ELR (cell line): Measurements from ENCODE around the gene MED13L.
A peak's percentile ranks its signal among the peaks of the same experiment; 100 is the strongest.

Experiments
- DNase-seq: peaks from one replicate; pipeline ENCODE4 v3.0.0-alpha.2; 2015; ENCODE audit warnings: low read depth

Gene MED13L

DNA sequence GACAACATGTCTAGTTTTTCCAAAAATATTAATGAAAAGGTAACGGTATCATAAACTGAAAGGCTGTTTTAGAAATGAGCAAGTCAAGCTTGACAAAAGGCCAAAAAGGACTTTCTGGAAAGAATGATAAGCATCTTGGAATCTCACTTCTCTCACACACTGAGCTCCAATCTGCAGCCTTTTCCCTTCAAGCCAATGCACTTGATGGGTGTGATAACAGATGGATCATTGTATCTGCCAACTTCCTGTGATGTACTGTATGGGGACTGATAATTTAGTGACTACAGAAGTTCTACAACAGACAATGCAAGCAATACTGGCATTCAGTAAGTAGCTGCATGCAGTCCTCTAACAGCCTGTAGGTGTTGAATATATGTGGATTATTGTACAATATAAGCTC lies 147.1 kb downstream of the MED13L start:
- peak; percentile 44 for DNase-seq

DNA sequence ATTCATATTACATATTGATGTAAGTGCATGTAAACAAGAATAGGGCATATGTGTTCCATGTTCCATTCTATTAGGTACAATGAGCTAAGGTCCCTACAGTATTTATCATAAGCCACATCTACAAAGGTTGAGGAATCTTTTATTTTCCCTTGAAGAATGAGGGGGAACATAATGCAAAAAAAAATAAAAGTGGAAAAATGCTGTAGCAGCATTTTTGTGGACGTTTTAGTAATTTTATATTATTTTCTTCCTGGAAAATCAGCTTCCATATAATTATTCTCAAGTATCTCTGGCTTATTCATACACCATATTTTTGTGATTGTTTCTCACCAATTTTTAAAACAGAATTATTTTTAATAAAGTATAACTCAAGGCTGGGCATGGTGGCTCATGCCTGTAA lies 148.7 kb downstream of the MED13L start:
- no peak for DNase-seq

DNA sequence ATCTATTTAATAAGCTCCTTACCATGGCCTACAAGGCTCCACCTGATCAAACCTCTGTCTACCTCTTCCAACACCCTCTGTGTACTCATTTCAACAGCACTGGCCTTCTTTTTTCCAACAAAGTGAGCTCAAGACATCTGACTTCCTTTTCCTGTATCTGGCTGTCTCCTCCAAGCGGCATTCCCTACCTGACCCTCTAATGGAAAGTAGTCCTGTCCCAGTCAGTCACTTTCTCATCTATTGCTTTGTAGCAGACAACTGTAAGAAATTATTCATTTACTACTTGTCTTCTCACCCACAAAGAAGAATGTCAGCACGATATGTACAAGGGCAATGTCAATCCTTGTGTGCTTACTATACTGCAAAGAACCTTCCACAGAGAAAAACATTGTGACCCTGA lies 149.6 kb downstream of the MED13L start:
- DNase-seq: no peak

DNA sequence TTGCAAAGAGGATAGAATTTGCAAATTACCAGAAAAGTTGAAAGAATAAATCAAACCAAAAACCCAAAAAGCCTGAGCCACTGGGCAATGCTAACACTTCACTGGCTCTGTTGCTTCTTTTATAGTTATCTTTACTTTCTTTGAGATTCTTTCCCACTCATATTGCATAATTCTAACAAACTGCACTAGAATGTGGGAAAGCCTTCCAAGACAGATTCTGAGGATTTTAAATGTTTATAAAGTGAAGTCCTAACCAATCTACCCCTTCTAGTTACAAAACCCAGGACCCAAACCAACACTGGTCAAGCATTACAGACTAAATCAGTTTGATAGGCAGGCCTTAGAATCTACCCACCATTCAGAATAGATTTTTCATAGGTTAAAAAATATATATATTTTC lies 150.9 kb downstream of the MED13L start:
- no peak for DNase-seq

DNA sequence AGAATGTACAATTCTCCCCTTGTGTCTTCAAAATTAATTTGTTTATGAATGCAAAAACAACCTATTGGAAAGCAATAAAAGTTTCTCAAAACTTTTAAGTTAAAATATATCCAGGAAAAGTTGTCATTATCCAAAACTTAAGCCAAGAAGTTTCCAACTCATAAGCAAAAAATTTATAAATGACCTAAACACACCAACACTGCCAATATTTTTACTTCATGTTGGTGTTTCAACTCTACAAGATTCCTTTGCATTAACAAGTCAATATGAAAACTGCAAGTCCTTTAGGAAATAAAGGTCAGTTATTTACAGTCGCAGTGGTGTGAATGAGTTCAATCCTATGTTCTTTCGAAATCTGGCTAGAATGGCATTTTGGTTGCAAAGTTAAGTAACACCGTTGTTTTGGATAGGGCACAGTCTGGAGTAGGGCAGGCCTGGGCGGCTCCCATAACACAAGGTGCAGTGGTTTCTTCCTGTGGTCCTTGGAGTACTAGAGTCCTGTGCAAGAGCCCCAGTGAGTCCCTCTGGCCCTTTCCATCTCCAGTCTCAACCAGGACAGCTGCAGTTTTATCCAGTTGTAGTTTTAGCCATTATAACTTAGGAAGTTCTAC lies 151.4 kb downstream of the MED13L start:
- DNase-seq: no peak

DNA sequence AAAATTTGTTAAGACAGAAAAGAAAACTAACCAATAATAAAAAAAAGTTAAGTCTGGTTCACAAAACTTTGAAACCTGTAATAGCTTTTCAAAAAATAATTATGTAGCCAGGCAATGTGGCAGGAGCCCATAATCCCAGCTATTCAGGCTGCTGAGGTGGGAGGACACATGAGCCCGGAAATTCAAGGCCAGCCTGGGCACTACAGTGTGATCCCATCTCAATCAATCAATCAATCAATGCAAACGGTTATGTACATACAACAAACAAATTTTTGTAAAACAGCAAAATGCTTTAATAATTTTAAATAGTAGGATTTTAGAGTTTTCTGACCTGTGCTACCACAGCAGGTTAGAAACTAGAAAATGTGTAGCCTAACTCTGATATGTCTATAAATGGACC lies 152.4 kb downstream of the MED13L start:
- no peak for DNase-seq

DNA sequence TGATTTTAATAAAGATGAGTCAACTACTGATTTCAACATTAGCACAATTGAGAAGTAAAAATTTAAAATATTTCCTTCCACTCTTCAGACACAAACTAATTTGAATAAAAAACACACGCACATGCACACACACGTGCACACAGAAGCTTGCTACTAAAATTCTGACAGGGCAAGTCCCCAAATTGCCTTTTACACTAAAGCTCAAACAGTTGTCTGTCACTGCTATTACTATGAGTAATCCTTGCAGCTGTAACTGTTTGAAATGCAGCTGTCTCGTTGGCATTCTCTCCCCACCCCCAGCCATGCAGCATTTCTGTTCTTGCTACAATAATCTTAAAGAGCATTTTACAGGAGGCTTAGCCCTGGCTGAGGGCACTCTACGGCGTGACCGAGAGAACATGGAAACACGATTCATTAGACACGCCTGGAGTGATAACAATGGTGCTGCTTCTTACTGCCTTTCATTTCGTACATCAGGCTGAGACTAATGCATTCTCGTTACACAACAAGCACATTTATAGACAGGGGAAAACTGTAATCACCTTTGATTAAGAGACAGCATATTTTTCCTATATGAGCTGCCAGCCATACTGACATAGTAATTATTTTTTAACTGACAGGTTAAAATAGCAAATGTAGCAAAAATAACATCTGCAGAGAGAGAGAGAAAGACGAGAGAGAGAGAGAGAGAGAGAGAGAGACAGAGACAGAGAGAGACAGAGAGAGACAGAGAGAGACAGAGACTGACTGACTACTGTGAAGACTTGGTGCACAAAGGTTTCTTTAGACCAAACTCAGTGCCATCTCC lies 153.8 kb downstream of the MED13L start:
- peak; percentile 57 for DNase-seq

DNA sequence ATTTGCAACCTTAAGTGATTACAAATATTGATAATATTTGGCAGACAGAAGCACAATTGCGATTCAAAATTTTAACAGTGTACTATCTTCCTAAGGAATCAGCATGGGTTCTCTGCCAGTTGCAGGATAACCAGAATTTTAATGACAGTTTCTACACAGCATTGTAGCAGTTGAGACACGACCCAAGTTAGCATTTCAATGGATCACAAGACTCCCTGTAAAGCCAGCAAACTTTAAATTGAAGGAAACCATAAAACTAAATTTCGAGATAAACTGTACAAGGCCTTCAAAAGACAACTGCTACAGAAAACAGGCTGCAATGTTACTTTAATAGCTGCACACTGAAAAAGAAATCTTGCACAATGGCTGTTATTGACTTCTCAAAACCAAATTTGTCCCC lies 154.9 kb downstream of the MED13L start:
- DNase-seq: no peak

DNA sequence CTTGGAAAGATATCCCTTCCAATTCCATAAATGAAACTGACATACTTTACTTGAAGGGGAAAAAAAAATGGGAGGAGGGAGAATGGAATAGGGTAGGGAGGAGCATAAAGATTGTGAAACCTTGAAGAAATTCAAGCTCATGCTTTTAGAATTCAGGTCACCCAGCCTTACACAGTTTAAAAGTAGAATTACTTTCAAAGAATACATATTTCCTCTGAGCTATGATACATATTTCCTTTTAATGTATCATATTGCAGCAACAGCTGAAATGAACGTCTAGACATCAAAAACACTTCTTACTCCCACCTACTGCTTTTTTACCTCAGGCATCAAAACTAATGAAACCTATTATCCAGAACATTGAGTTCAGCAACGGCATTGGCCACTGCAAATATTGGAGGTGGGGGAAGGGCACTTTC lies 156.0 kb downstream of the MED13L start:
- peak; percentile 26 for DNase-seq

DNA sequence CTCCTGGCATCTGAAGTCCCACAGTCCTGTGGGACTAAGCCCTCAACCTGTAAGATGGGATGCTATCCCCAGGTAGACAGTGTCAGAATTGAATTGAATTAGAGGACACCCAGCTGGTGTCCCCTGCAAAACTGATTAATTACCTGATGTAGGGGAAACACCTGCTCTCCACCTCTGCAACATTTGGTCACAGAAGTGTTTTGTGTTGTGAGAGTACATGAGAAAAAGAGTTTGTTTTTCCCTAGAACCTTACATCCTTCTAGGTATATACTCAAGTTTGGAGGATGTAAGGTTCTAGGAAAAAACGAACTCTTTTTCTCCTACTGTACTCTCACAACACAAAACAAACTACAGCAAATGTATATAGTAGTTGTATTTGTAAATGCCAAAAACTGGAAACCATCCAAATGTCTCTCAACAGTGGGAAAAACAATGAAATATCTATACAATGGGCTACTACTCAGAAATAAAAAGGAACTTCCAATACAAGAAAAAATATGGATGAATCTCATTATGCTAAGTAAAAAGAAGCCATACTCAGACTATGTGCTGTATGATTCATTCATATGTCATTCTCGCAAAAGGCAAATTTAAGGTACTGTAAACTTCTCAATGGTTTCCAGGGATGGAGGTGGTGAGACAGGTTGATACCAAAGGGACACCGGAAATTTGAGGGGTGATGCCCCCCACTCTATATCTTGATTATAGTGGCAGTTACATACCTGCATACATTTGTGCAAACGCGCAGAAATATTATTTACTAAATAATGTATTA lies 160.7 kb downstream of the MED13L start:
- peak; percentile 68 for DNase-seq

DNA sequence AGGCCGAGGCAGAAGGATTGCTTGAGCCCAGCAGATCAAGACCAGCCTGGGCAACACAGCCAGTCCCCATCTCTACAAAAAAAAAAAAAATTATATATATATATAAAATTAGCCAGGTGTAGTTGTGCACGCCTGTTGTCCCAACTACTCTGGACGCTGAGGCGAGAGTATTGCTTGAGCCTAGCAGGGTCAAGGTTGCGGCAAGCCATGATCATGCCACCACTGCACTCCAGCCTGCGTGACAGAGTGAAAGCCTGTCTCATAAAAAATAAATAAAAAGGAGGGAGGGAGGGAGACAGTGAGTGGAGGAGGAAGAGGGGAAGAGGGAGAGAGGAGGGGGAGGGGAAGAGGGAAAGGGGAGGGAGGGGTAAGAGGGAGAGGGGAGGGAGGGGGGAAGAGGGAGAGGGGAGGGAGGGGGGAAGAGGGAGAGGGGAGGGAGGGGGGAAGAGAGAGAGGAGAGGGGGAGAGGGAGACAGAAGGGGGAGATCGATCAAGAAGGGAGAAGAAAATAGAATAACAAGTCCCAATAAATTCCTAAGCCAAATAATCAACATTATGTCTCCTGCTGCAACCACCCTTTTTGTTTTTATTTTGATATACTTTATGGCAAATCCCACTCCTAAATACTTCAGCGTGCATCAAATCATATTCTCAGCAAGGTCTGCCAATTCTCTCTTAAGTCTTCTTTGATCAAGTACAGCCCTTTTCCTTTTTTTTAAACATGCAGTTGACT lies 163.9 kb downstream of the MED13L start:
- no peak for DNase-seq

DNA sequence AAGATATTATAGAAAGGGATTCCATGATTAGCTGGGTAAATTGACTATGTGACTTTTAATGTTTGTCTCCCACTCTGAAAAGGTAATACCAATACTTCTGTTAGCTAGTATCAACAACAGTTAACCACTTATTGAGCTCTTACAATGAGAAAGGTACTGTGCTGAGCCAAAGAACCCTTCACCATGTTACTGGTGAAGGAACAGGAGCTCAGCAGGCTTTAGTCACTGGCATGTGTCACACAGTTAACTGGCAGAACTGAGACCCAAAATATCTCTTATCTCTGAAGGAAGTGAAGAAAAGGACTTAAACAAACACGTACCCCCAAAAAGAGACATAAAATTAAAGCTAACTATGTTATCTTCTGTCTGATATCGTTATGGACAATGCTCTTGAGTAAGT lies 170.6 kb downstream of the MED13L start:
- no peak for DNase-seq

DNA sequence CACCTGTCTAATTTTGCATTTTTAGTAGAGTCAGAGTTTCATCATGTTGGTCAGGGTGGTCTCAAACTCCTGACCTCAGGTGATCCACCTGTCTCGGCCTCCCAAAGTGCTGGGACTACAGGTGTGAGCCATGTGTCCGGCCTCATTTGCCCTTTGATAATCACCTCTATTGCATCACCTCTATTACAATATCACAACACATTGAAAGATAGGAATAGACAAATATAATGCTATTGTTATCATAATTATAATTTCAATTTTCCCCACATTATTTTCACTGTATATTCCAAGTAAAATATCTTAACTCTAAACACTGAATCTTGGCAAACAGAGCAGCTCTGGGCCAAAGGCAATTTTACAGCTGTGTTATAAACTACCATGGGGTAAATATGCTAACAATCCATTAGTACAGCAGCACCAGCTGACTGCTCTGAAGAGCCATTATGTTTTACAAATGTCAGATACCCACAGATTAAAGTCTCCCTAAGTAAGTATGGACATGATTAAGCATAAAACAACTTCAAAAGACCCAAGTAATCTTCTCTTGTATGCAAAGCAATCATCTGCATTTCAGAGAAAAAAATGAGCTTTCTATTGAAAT lies 173.2 kb downstream of the MED13L start:
- DNase-seq: no peak

DNA sequence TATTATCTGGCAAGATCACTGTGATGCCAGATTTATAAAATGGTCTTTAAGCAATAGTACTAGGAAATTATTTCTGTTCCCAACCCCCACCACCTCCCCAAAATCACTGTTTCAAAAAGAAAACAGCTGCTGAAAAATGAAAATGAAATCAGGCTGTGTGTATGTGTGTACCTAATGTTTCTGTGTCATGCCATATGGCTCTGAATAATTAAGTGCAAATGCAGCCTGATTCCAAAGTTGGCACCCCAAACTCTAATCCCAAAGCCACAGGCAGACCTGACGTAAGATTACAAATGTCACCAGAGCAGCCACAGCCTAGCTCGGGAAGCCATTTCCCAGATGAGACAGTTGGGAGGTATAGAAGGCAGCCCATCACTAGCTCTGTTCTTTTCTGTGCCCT lies 175.5 kb downstream of the MED13L start:
- DNase-seq: no peak

DNA sequence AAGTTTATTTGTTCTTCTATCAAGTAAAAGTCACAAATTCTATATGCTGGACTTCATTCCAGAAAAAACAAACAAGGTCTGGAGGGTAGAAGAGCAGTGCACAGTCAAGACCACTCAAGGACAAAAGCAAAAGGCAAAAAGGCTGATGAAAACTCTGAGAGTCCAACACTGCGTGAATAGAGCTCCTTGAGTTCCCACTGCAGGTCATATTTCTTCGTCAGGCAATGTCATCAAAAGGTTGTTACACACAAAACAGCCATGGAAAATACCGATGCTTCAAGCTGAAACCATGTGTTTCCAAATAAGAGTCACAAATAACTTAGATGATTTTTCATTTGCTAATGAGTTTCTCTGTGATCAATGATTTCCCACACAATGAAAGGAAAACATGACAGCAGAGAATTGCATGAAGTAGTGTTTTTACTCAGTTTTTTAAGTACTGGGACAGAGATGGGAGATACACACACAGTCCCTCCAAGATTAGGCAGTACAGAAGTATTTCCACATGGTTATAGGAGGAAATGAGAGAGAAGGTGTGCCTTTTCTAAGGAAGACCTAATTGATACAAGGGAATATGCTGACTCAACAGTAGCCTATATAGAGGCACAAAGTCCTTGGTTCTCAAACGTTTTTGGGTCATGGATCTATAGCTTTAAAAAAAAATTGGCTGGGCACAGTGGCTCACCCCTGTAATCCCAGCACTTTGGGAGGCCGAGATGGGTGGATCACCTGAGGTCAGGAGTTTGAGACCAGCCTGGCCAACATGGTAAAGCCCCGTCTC lies 177.7 kb downstream of the MED13L start:
- DNase-seq: no peak

DNA sequence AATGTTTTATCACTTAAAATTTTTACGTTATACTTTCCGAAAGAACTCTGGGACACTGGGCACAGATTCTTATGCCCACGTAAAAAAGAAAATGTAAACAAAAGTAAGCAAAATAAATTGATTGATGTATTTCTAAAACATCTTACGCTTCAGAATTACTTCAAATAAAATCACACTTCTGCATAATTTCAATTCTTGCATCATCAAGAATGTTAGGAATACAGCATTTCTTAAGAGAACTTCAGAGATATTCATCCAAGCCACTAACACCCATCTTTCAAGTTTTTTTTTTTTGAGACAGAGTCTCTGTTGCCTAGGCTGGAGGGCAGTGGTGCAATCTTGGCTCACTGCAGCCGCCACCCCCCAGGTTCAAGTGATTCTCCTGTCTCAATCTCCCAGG lies 180.6 kb downstream of the MED13L start:
- DNase-seq: no peak

DNA sequence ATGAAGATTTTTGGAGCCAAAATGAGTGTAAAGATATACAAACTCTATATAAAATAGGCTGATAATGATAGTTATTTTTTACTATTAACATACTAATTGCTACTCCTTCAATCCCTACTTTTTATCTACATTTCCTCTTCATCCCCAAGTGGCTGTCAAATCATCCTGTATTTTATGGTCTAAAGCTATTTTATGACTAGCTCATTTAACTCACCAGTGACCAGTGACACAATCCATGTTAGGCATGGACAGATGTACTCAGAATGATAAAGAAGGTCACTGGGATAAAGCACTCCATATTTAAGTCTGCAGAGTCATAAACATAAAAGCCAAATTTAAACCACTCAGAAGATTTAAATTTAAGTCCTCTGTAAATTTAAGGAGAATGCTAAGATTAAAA lies 183.0 kb downstream of the MED13L start:
- no peak for DNase-seq

DNA sequence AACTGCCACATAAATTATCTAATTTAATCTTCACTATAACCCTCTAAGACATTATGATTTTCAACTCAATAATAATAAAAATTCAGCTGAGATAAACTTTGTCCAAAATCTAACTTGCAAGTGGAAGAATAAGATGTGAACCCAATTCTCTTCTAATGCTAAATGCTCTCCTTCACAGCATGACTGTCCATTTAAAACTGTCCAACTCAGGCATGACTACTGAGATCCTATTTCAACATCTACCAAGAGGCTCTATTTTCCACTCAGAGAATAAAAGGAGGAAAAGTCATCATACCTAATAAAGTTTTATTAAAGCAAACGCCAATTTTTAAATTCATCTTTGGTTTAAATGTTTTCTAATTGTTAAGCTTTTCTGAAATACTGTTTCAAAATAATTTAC lies 183.6 kb downstream of the MED13L start:
- no peak for DNase-seq

DNA sequence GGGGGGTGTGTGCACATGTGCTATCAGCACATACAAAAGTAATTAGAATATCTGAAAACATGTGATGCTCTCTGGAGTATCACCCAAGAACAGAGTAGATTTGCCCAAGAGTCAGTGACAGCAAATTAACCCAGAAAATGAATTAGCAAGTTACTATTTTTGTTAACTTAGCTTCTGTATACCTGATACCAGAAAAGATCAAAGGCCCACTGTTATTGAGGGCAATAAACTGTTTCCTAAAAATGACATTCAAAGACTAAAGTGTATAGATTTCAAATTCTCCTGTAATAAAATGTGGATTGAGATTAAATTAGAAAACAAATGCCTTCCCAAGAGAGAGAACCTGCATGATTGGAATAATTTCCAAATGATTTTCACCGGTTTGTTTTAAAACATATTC lies 184.7 kb downstream of the MED13L start:
- no peak for DNase-seq

DNA sequence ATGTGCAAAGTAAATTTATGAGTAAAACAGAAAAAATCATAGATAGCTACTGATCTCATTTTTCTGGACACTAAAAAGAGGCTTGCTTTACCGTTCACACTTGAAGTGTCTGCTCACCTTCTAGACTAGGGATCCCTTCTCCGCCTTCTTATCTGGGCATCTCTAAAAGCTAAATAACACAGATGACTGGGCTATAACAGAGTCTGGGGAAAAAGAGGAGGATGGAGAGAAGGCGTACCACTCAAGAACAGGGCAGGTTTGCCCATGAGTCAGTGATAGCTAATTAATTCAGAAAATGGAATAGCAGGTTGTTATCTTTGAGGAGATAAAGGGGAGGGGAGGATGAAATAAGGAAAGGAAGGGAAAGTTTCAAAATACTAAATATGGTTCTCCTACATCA lies 185.3 kb downstream of the MED13L start:
- DNase-seq: no peak

DNA sequence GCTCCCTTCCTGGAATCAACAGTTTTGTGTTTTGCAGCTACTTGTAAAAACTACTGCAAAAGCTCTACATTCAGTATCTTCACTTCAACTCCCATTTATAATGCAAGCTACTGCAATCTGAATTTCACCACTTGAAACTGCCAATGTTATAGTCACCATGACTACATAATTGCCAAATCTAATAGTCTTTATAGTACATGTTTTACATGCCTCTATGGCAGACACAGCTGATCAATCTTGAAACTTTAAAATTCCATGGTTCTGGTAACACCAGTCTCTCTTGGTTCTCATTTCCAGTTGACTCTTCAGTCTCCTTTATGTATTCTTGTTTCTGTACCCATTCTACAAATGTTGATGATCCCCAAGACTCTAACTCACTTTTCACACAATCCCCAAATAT lies 185.9 kb downstream of the MED13L start:
- no peak for DNase-seq
